Astrocyte of the cerebellum (primary cell): ENCODE data around the gene RBM27.

Experiments
- DNase-seq: peaks from one replicate; pipeline ENCODE4 v3.0.0-alpha.2; 2011; ENCODE audit warnings: low read depth
- H3K4me3 ChIP-seq: 2 replicates; pipeline ENCODE4 v1.5.1; 2011; ENCODE audit warnings: mild to moderate bottlenecking, low read depth, low read length, moderate library complexity
- CTCF ChIP-seq: IDR thresholded peaks from 2 replicates; pipeline ENCODE4 v1.5.1; 2012; ENCODE audit warnings: low read length, low read depth, moderate library complexity, mild to moderate bottlenecking; ENCODE audit errors: missing control alignments
- in situ Hi-C: cut with HindIII; loops from 2 replicates; pipeline ENCODE4 v1.10.0; 2017; ENCODE audit warnings: low sequenced_read_pairs

RBM27 gene, protein sequence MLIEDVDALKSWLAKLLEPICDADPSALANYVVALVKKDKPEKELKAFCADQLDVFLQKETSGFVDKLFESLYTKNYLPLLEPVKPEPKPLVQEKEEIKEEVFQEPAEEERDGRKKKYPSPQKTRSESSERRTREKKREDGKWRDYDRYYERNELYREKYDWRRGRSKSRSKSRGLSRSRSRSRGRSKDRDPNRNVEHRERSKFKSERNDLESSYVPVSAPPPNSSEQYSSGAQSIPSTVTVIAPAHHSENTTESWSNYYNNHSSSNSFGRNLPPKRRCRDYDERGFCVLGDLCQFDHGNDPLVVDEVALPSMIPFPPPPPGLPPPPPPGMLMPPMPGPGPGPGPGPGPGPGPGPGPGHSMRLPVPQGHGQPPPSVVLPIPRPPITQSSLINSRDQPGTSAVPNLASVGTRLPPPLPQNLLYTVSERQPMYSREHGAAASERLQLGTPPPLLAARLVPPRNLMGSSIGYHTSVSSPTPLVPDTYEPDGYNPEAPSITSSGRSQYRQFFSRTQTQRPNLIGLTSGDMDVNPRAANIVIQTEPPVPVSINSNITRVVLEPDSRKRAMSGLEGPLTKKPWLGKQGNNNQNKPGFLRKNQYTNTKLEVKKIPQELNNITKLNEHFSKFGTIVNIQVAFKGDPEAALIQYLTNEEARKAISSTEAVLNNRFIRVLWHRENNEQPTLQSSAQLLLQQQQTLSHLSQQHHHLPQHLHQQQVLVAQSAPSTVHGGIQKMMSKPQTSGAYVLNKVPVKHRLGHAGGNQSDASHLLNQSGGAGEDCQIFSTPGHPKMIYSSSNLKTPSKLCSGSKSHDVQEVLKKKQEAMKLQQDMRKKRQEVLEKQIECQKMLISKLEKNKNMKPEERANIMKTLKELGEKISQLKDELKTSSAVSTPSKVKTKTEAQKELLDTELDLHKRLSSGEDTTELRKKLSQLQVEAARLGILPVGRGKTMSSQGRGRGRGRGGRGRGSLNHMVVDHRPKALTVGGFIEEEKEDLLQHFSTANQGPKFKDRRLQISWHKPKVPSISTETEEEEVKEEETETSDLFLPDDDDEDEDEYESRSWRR

DNA sequence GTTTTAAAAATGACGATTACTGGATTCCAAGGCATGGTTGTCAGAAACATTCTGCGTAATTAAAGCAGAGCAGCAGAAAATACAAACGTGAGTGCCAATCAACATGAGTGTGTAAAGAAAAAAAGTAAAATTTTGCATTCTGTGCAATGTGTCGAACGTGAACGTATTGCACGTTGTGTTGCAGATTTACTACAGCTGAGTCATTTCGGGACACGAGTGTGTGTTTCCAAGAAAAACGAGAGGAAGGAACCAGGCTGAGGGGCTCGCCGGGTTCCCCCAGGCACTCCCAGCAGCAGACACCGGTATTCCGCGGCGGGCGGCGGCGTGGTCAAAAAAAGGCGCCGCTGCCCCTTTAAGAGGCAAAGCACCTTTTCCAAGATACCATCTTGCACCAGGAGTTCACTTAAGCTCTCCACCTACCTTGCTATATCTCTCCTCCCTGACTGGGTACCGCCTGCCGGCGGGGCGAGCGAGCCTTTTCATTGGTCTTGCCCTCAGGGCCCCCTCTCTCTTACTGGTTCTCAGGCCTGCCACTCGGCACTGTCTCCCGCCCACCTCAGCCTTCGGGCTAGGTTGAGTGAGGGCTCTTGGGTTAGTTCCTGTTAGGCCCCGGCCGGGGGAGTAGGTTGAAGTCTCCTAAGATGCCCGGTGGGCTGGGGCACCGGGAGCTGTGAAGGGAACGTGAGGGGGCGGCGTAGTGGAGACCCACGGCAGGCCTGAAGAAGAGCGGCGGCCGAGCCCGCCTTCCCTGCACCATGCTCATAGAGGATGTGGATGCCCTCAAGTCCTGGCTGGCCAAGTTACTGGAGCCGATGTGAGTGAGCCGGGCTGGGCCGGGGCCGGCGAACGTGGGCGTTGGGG, at the start of gene RBM27:
Gene RBM27 (plus strand): TSS at position 595 of the 861 bp plus-strand sequence. CDS start 161 bp downstream, at position 756.
- TF ChIP-seq CTCF = no peak
- in situ Hi-C loops = no loop called here
- peak within 1 kb of the TSS; percentile 63 for H3K4me3 ChIP-seq
- DNase-seq = peak; percentile 96

DNA sequence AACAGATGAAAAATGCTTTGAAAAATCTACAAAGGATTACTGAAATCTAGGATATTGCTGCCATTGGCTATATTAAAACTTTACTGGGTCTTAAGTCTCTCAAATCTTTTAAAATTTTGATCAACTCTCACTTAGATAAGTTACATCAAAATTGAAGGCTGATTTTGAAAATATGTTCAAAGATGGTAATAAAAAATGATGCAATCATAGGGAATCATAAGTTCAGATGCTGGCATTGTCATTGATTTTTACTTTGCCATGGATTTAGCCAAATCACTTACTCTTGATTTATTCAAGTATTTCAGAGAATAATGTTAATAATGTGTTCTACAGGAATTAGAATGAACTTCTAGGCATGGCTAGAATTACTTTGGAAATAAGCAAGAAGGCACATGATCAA, 45.1 kb upstream of the RBM27 start:
- no peak for TF ChIP-seq CTCF
- H3K4me3 ChIP-seq = no peak overlapping the region
- DNase-seq = no peak
- in situ Hi-C loops = loop anchor here (10.0 kb wide), 1 partner anchor 77 kb away; no protein-coding TSS in a partner anchor

- in situ Hi-C loops = no loop called here
- DNase-seq = no peak
- no peak for TF ChIP-seq CTCF
- no peak overlapping the region for H3K4me3 ChIP-seq
These were observed 39.0 kb upstream of the RBM27 start for GRCh38 chr5:146164382-146164781.

DNA sequence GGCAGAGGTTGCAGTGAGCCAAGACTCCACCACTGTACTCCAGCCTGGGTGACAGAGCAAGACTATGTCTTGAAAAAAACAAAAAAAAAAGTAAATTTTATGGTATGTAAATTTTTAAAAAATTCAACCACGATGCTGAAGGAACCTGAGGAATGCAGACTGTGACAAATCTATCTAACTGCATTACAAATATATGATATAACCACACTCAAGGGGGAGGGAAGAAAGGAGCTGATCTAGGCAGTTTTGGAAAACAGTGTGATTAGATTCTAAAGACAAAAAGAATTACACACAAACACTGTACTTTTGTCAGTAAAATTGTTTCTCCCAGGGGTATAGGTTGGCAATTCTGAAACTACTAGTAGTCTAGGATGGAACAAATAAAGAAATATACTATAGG, 37.9 kb upstream of the RBM27 start:
- in situ Hi-C loops = no loop called here
- H3K4me3 ChIP-seq = no peak overlapping the region
- TF ChIP-seq CTCF = no peak
- no peak for DNase-seq

GRCh38 chr5:146165903-146166302, 37.5 kb upstream of the RBM27 start:
- TF ChIP-seq CTCF = no peak
- DNase-seq = no peak
- in situ Hi-C loops = no loop called here
- no peak overlapping the region for H3K4me3 ChIP-seq
